IMR-90 (cell line): ENCODE results near the gene ANKMY2. TPM values are rescaled to one million over a fixed set of nuclear protein-coding genes. Genes with fewer than 3 reads are reported as not detected.

Source experiments
- ATAC-seq: fragments of 200-7000 bp; cut with Tn5 transposase; 2 replicates; pipeline ENCODE4 v1.9.1; 2020; ENCODE audit warnings: low read depth, mild to moderate bottlenecking, moderate library complexity
- BruUV-seq: library from RNA; stranded (reverse); fragments of 400-500 nt; replicated peaks from 2 replicates; lab custom pipeline; 2021; lab: Mats Ljungman, UMichigan
- CTCF ChIA-PET: fragments of 300-600 bp; formaldehyde crosslinking; extraction: SDS; loops from one replicate; lab custom pipeline; 2021; ENCODE audit warnings: antibody characterized with exemption; lab: Yijun Ruan, JAX
- POLR2A ChIA-PET: fragments of 300-600 bp; sonication (Branson Sonifier 250); formaldehyde crosslinking; loops from one replicate; lab custom pipeline; 2022; ENCODE audit warnings: antibody characterized with exemption; ENCODE audit not compliant: unreplicated experiment; lab: Charles Lee
- DNase-seq: peaks from one replicate; pipeline ENCODE4 v3.0.0; 2013
- H2AFZ ChIP-seq: replicated peaks from 2 replicates; pipeline ENCODE3; 2013; ENCODE audit warnings: low read length, mild to moderate bottlenecking; ENCODE audit not compliant: poor library complexity
- H2AK5ac ChIP-seq: 2 replicates; pipeline ENCODE4 v1.6.1; 2013; ENCODE audit warnings: low read depth, low read length, inconsistent platforms
- H2AK9ac ChIP-seq: replicated peaks from 2 replicates; pipeline ENCODE3; 2013; ENCODE audit warnings: mild to moderate bottlenecking, low read depth, low read length, moderate library complexity; ENCODE audit not compliant: poor library complexity
- H2BK120ac ChIP-seq: 2 replicates; pipeline ENCODE4 v1.6.1; 2013; ENCODE audit warnings: low read depth, low read length, inconsistent platforms
- H2BK15ac ChIP-seq: 3 replicates; pipeline ENCODE4 v1.6.1; 2013; ENCODE audit warnings: low read depth, low read length, inconsistent platforms
- H2BK20ac ChIP-seq: 2 replicates; pipeline ENCODE4 v1.6.1; 2013; ENCODE audit warnings: low read depth, mild to moderate bottlenecking, inconsistent platforms, low read length, moderate library complexity
- H2BK5ac ChIP-seq: 2 replicates; pipeline ENCODE4 v1.6.1; 2013; ENCODE audit warnings: mild to moderate bottlenecking, low read depth, low read length, inconsistent platforms; ENCODE audit not compliant: poor library complexity, severe bottlenecking
- H3K14ac ChIP-seq: replicated peaks from 2 replicates; pipeline ENCODE4 v1.6.1; 2013; ENCODE audit warnings: low read depth, low read length, inconsistent platforms
- H3K18ac ChIP-seq: 2 replicates; pipeline ENCODE4 v1.6.1; 2013; ENCODE audit warnings: low read depth, low read length, control low read depth
- H3K23ac ChIP-seq: 2 replicates; pipeline ENCODE4 v1.6.1; 2013; ENCODE audit warnings: low read depth, low read length, inconsistent platforms
- H3K27ac ChIP-seq: 2 replicates; pipeline ENCODE4 v1.5.1; 2013; ENCODE audit warnings: mild to moderate bottlenecking, control low read depth, low read length; ENCODE audit not compliant: insufficient read depth
- H3K27me3 ChIP-seq: 2 replicates; pipeline ENCODE4 v1.6.1; 2013; ENCODE audit warnings: low read length; ENCODE audit not compliant: control insufficient read depth, insufficient read depth
- H3K36me3 ChIP-seq: 2 replicates; pipeline ENCODE4 v1.6.1; 2013; ENCODE audit warnings: low read length, mixed read lengths; ENCODE audit not compliant: control insufficient read depth, insufficient read depth
- H3K4ac ChIP-seq: 2 replicates; pipeline ENCODE4 v1.6.1; 2013; ENCODE audit warnings: low read depth, low read length, inconsistent platforms
- H3K4me1 ChIP-seq: 2 replicates; pipeline ENCODE4 v1.6.1; 2013; ENCODE audit warnings: low read length, mixed read lengths; ENCODE audit not compliant: control insufficient read depth, insufficient read depth
- H3K4me2 ChIP-seq: 2 replicates; pipeline ENCODE4 v1.6.1; 2013; ENCODE audit warnings: low read depth, mild to moderate bottlenecking, control low read depth, low read length, moderate library complexity
- H3K4me3 ChIP-seq: 2 replicates; pipeline ENCODE4 v1.5.1; 2013; ENCODE audit warnings: low read depth, mild to moderate bottlenecking, control low read depth, low read length, moderate library complexity; ENCODE audit not compliant: insufficient read depth
- H3K56ac ChIP-seq: 2 replicates; pipeline ENCODE4 v1.6.1; 2013; ENCODE audit warnings: low read length, inconsistent platforms; ENCODE audit not compliant: insufficient read depth; ENCODE audit errors: extremely low read depth
- H3K79me1 ChIP-seq, 2 experiments: 2 replicates each; pipeline ENCODE4 v1.6.1; 2013; ENCODE audit warnings: low read length in 2 of 2, inconsistent platforms in 1 of 2, low read depth in 1 of 2
- H3K9ac ChIP-seq: 2 replicates; pipeline ENCODE4 v1.6.1; 2013; ENCODE audit warnings: low read depth, low read length, control low read depth
- H3K9me1 ChIP-seq: 2 replicates; pipeline ENCODE4 v1.6.1; 2013; ENCODE audit warnings: low read length, inconsistent platforms; ENCODE audit not compliant: insufficient read depth
- H3K9me3 ChIP-seq: 2 replicates; pipeline ENCODE4 v1.6.1; 2013; ENCODE audit warnings: low read length; ENCODE audit not compliant: control insufficient read depth, insufficient read depth
- H4K20me1 ChIP-seq: 2 replicates; pipeline ENCODE4 v1.6.1; 2013; ENCODE audit warnings: low read length, inconsistent platforms; ENCODE audit not compliant: insufficient read depth
- H4K5ac ChIP-seq: 2 replicates; pipeline ENCODE4 v1.6.1; 2013; ENCODE audit warnings: mild to moderate bottlenecking, low read depth, low read length, control low read depth
- H4K8ac ChIP-seq, 2 experiments: 2 replicates each; pipeline ENCODE4 v1.6.1; 2013; ENCODE audit warnings: low read depth in 2 of 2, low read length in 2 of 2, control low read depth in 1 of 2, inconsistent platforms in 1 of 2
- H4K91ac ChIP-seq: 2 replicates; pipeline ENCODE4 v1.6.1; 2013; ENCODE audit warnings: low read depth, low read length, inconsistent platforms; ENCODE audit not compliant: insufficient read depth
- FOS ChIP-seq: fragments of 150-350 bp; IDR thresholded peaks from 2 replicates; pipeline ENCODE4 v1.6.1; 2016; ENCODE audit warnings: low read depth, low read length
- RAD21 ChIP-seq: IDR thresholded peaks from 2 replicates; pipeline ENCODE4 v1.6.1; 2012; ENCODE audit warnings: low read length, improper control_type of control experiment
- dilution Hi-C: fragments of 300-500 bp; cut with HindIII; formaldehyde crosslinking; loops from one replicate; pipeline ENCODE4 v1.14.3; 2018; ENCODE audit warnings: low sequenced_read_pairs; ENCODE audit not compliant: unreplicated experiment
- in situ Hi-C: fragments of 300-500 bp; cut with MboI; formaldehyde crosslinking; loops from 3 replicates; pipeline ENCODE4 v1.14.3; 2019; ENCODE audit warnings: low sequenced_read_pairs, inconsistent platforms, mixed read lengths
- intact Hi-C: fragments of 100-400 bp; cut with micrococcal nuclease; formaldehyde crosslinking; loops from 2 replicates; pipeline ENCODE4 v1.10.0; 2022
- polyA plus RNA-seq, 3 experiments: library from polyadenylated mRNA; depleted of rRNA; stranded (reverse); fragments of >200 nt; gene quantifications; 2 replicates each; pipeline ENCODE4 v1.2.3, GENCODE V29; 2012; ENCODE audit warnings: low replicate concordance in 1 of 3
- total RNA-seq: library from RNA; depleted of rRNA; stranded (reverse); fragments of >200 nt; gene quantifications from 2 replicates; pipeline ENCODE4 v1.2.3, GENCODE V29; 2012

The ANKMY2 gene
- total and polyA plus RNA-seq, 2 of the 4 experiments (the other 2 are of a cell fraction), result 19.5 to 41.9 TPM

- TF ChIP-seq RAD21, result no peak
- no peak for TF ChIP-seq FOS
- Histone ChIP-seq H2AFZ (no peak overlapping the region), H3K36me3 (peaks cover 26% of the 10 kb centered on the region), H3K4me2 (no peak overlapping the region), H3K4me3 (no peak overlapping the region), H2BK5ac (no peak overlapping the region), H3K23ac (no peak overlapping the region), H2AK5ac (no peak overlapping the region), H3K4ac (no peak overlapping the region), H3K14ac (no peak overlapping the region), H3K27me3 (no peaks in the 10 kb centered on the region), H2BK20ac (no peak overlapping the region), H2BK120ac (no peak overlapping the region), H3K27ac (no peak overlapping the region), H4K91ac (no peak overlapping the region), H3K9ac (no peak overlapping the region), H3K9me1 (no peaks in the 10 kb centered on the region), H3K4me1 (0 out of 2 replicates have a peak, but pooled peaks cover 3% of the 10 kb centered on the region), H3K79me1 (peaks cover 0 to 2% of the 10 kb centered on the region in 2 experiments; a peak in 1 of 4 replicates), H4K5ac (no peak overlapping the region), H2AK9ac (no peak overlapping the region), H3K56ac (no peak overlapping the region), H3K9me3 (no peaks in the 10 kb centered on the region), H2BK15ac (no peak overlapping the region), H4K20me1 (no peaks in the 10 kb centered on the region), H4K8ac (no peak overlapping the region), H3K18ac (no peak overlapping the region)
- ATAC-seq (no peak), DNase-seq (no peak)
- POLR2A ChIA-PET, result no interaction called here
- CTCF ChIA-PET, result interaction anchor here (1.2 kb wide), 1 partner anchor 9 kb away, joined by 3 read pairs; no protein-coding TSS in a partner anchor
- BruUV-seq, result no TSS peak
- dilution Hi-C loops (no loop called here), in situ Hi-C loops (loop anchor here (25.0 kb wide), 1 partner anchor 309 kb away; no protein-coding TSS in a partner anchor), intact Hi-C loops (loop anchor here (5.0 kb wide), 1 partner anchor 544 kb away; no protein-coding TSS in a partner anchor)
These were observed 41.9 kb downstream of the ANKMY2 start for GRCh38 chr7:16603633-16604032.
